OCI-LY7 (cell line): ENCODE measurements around the gene HMGXB4. TPM values are rescaled to one million over a fixed set of nuclear protein-coding genes. Genes with fewer than 3 reads are reported as not detected.

Experiments used
- BruUV-seq: library from RNA; stranded (reverse); fragments of 400-500 nt; replicated peaks from 2 replicates; lab custom pipeline; 2021; lab: Mats Ljungman, UMichigan
- CTCF ChIA-PET: fragments of 300-600 bp; sonication (Branson Sonifier 250); formaldehyde crosslinking; loops from one replicate; lab custom pipeline; 2022; ENCODE audit warnings: antibody characterized with exemption; ENCODE audit not compliant: unreplicated experiment; lab: Charles Lee
- POLR2A ChIA-PET: fragments of 300-600 bp; sonication (Branson Sonifier 250); formaldehyde crosslinking; loops from one replicate; lab custom pipeline; 2022; ENCODE audit warnings: antibody characterized with exemption; lab: Charles Lee
- DNase-seq: peaks from one replicate; pipeline ENCODE4 v3.0.0-alpha.2; 2015; ENCODE audit warnings: low spot score
- H2AFZ ChIP-seq: fragments of 200-600 bp; sonication (generic), shearing (Covaris generic); 2 replicates; pipeline ENCODE4 v1.6.1; 2014; ENCODE audit warnings: mild to moderate bottlenecking, antibody characterized with exemption, low read length, moderate library complexity
- H3K27ac ChIP-seq: fragments of 200-600 bp; sonication (generic); 2 replicates; pipeline ENCODE4 v1.5.1; 2014; ENCODE audit warnings: mixed run types, low read depth, mild to moderate bottlenecking, moderate library complexity, low read length, inconsistent platforms; ENCODE audit not compliant: poor library complexity, severe bottlenecking
- H3K36me3 ChIP-seq: fragments of 200-600 bp; sonication (generic); 2 replicates; pipeline ENCODE4 v1.6.1; 2014; ENCODE audit warnings: mild to moderate bottlenecking, antibody characterized with exemption, low read length, moderate library complexity, mixed read lengths; ENCODE audit not compliant: insufficient read depth
- H3K4me1 ChIP-seq: fragments of 200-600 bp; sonication (generic); 2 replicates; pipeline ENCODE4 v1.5.1; 2014; ENCODE audit warnings: mild to moderate bottlenecking, low read length; ENCODE audit not compliant: insufficient read depth, poor library complexity, severe bottlenecking
- H3K4me2 ChIP-seq: fragments of 200-600 bp; sonication (generic); 2 replicates; pipeline ENCODE4 v1.6.1; 2014; ENCODE audit warnings: mild to moderate bottlenecking, low read length
- H3K4me3 ChIP-seq: fragments of 200-600 bp; sonication (generic); 2 replicates; pipeline ENCODE4 v1.5.1; 2014; ENCODE audit warnings: mild to moderate bottlenecking, low read depth, low read length; ENCODE audit not compliant: poor library complexity, severe bottlenecking
- H3K79me2 ChIP-seq: fragments of 200-600 bp; sonication (generic); 2 replicates; pipeline ENCODE4 v1.6.1; 2016; ENCODE audit warnings: low read depth, mild to moderate bottlenecking, low read length, moderate library complexity, mixed read lengths; ENCODE audit not compliant: insufficient read depth
- H3K9me2 ChIP-seq: fragments of 200-600 bp; sonication (generic); 2 replicates; pipeline ENCODE4 v1.6.1; 2016; ENCODE audit warnings: mild to moderate bottlenecking, low read length, mixed read lengths; ENCODE audit not compliant: insufficient read depth
- H3K9me3 ChIP-seq: fragments of 200-600 bp; sonication (generic); 2 replicates; pipeline ENCODE4 v1.6.1; 2014; ENCODE audit warnings: mild to moderate bottlenecking, mixed run types, low read length, mixed read lengths
- H4K20me1 ChIP-seq: fragments of 200-600 bp; sonication (generic); 2 replicates; pipeline ENCODE4 v1.6.1; 2014; ENCODE audit warnings: mild to moderate bottlenecking, antibody characterized with exemption, low read length, moderate library complexity, mixed read lengths; ENCODE audit not compliant: insufficient read depth
- CTCF ChIP-seq: fragments of 200-600 bp; sonication (generic); conservative IDR thresholded peaks from 2 replicates; pipeline ENCODE4 v1.5.1; 2014; ENCODE audit warnings: mild to moderate bottlenecking, antibody characterized with exemption, low read length, moderate library complexity, mixed read lengths
- EZH2phosphoT487 ChIP-seq: fragments of 200-600 bp; sonication (generic); IDR thresholded peaks from 2 replicates; pipeline ENCODE4 v1.6.1; 2018; ENCODE audit warnings: low read depth, borderline replicate concordance, mild to moderate bottlenecking, mixed run types, antibody characterized with exemption, low read length, moderate library complexity, mixed read lengths
- intact Hi-C: fragments of 100-400 bp; cut with micrococcal nuclease; formaldehyde crosslinking; loops from one replicate; pipeline ENCODE4 v1.10.0; 2022; ENCODE audit not compliant: unreplicated experiment
- total RNA-seq, 2 experiments: library from RNA; depleted of rRNA in 1 of 2; stranded (reverse); fragments of >200 nt in 1 of 2; shearing (Covaris generic) in 1 of 2; gene quantifications; 2 replicates each; pipeline ENCODE4 v1.2.3, GENCODE V29; 2014 to 2022

Gene HMGXB4
- total RNA-seq, 2 experiments from 2014 or later = 25.2 to 46.9 TPM

- H4K20me1 ChIP-seq = no peaks in the 10 kb centered on the region
- intact Hi-C loops = no loop called here
- no peak for TF ChIP-seq CTCF
- no peak for TF ChIP-seq EZH2phosphoT487
- no peak for DNase-seq
- H3K9me2 ChIP-seq = no peaks in the 10 kb centered on the region
- no TSS peak for BruUV-seq
- H3K4me1 ChIP-seq = peaks cover 14% of the 10 kb centered on the region
- no peaks in the 10 kb centered on the region for H3K9me3 ChIP-seq
- H3K27ac ChIP-seq = no peak overlapping the region
- H3K36me3 ChIP-seq = peaks cover 11% of the 10 kb centered on the region; the same call in 1 of the 2 replicates
- CTCF ChIA-PET = interaction anchor here (0.6 kb wide), 1 partner anchor 980 kb away, joined by 3 read pairs; no protein-coding TSS in a partner anchor
- no peak overlapping the region for H2AFZ ChIP-seq
- H3K4me2 ChIP-seq = no peak overlapping the region
- no peak overlapping the region for H3K4me3 ChIP-seq
- no peaks in the 10 kb centered on the region for H3K79me2 ChIP-seq
- POLR2A ChIA-PET = interaction anchor here (1.1 kb wide), 1 partner anchor 20 kb away, joined by 4 read pairs; no protein-coding TSS in a partner anchor
Measured at GRCh38 chr22:35326854-35327562, 69.7 kb downstream of the HMGXB4 start.

- no peak for DNase-seq
- ChIA-PET CTCF (no interaction called here), POLR2A (interaction anchor here (0.6 to 1.1 kb wide), 2 partner anchors 21 to 49 kb away, joined by 4 to 5 read pairs; no protein-coding TSS in a partner anchor)
- no TSS peak for BruUV-seq
- H3K36me3 ChIP-seq = peaks cover 17% of the 10 kb centered on the region; the same call in 1 of the 2 replicates
- H3K4me2 ChIP-seq = no peak overlapping the region
- no peak overlapping the region for H3K4me3 ChIP-seq
- H3K9me2 ChIP-seq = no peaks in the 10 kb centered on the region
- no peak for TF ChIP-seq CTCF
- TF ChIP-seq EZH2phosphoT487 = no peak
- H3K4me1 ChIP-seq = peaks cover 14% of the 10 kb centered on the region
- no peaks in the 10 kb centered on the region for H3K79me2 ChIP-seq
- intact Hi-C loops = no loop called here
- H3K9me3 ChIP-seq = no peaks in the 10 kb centered on the region
- no peak overlapping the region for H2AFZ ChIP-seq
- no peak overlapping the region for H3K27ac ChIP-seq
- no peaks in the 10 kb centered on the region for H4K20me1 ChIP-seq
Measured at GRCh38 chr22:35327690-35328471, 70.6 kb downstream of the HMGXB4 start.
